Measurements from ENCODE around the gene HIP1R. TPM values are rescaled to one million over a fixed set of nuclear protein-coding genes. Genes with fewer than 3 reads are reported as not detected.
A peak's percentile ranks its signal among the peaks of the same experiment; 100 is the strongest.
"Not testable (repeated sequence)": the region's sequence is repeated elsewhere in the genome, so short reads cannot be mapped to it uniquely, and the experiment has no call there.

Gene HIP1R
- total RNA-seq, 1 donor from 2014 or later, result 26.4 TPM

DNA sequence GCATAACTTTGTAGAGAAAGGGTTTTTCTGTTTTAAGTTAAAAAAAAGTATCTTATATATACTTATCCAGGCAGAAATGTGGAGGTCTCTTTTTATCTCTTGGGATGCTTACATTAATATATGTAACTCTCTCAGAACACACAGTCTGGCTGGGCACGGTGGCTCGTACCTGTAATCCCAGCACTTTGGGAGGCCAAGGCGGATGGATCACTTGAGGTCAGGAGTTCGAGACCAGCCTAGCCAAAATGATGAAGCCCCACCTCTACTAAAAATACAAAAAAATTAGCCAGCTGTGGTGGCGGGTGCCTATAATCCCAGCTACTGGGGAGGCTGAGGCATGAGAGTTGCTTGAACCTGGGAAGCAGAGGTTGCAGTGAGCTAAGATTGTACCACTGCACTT, 41.0 kb downstream of the HIP1R start:
- ATAC-seq, result not testable (repeated sequence)

DNA sequence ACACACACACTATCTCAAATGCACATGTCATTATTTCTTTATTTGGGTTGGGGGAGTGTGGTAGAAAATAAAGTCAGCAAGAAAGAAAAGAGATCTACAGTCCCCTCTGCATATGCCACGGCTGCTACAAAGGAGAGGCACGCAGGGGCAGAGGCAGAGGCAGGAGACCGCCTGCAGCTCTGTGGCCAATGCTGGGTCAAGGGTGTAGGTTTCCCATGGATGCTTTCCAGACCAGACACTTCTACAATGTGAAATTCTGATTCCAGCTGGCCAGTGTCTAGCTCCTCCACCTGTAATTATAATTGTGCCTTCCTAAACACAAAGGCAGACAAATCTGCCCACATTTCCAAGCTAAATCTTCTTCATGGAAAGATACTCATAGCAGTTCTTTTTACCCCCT, 41.5 kb downstream of the HIP1R start:
- ATAC-seq, result no peak

DNA sequence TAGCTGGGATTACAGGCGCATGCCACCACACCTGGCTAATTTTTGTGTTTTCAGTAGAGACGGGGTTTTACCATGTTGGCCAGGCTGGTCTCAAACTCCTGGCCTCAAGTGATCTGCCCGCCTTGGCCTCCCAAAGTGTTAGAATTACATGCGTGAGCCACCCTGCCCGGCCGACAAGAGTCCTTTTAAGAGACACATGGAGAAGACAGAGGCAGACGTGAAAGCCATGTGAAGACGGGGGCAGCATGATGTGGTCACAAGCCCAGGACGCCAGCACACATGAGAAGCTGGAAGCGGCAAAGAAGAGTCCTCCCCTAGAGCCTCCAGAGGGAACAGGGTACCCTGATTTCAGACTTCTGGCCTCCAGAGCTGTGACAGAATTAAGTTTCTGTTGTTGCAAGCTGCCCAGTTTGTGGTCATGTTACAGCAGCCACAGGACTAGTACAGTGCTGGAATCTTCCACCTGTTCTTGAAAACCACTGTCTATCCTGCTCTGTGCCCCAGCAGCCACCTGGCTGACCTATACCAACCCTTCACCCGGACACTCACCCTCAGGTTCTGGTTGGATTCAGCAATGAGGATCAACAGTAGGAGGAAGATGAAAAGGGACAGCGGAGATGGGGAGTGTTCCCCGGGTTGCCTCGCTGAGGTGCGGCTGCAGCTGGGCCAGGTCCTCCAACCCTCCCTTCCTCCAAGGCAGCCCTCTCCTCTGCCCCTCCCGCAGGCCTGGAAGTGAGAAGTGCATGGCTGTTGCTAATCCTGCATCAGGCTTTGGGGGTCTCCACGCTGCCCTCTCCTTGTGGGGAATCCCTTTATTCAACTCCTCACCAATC, 43.7 kb downstream of the HIP1R start:
- ATAC-seq, result peak; percentile 4

DNA sequence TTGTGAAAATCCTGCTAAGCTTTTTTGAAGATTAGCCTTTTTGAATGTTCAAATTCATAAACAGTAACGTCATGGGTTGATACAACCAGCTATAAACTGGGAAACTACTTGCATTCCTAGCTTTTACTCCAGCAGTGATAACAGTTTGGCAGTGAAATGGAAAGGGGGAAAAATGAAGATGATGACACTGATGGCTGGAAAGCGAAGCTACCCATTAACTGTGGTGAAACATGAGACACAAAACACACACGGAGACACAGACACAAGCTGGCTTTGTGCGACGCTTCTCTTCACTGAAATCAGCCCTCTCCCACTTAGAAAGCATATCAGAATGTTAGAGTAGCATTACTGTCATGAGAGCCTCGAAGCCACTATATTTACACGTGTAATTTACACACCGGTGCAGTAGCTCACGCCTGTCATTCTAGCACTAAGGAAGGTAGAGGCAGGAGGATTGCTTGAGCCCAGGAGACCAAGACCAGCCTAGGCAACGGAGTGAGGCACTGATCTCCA, 45.0 kb downstream of the HIP1R start:
- no peak for ATAC-seq

DNA sequence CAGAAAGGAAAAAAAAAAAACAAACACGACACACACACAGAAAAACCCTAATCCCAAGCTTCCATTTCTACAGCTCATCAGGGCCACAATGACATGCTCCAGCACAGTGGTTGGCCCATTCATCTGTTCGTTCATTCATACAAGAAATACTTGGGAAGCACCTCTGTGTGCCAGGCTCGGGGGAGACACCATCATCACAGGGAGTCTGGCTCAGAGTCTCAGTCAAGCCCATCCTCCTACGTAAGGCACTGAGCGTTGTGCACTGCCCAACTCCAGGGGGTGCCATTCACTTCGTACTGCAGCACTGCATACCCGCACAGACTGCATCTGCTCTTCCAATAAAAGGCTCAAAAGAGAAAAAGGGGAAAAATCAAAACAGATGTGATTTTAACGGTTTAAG, 45.4 kb downstream of the HIP1R start:
- ATAC-seq, result peak; percentile 51

DNA sequence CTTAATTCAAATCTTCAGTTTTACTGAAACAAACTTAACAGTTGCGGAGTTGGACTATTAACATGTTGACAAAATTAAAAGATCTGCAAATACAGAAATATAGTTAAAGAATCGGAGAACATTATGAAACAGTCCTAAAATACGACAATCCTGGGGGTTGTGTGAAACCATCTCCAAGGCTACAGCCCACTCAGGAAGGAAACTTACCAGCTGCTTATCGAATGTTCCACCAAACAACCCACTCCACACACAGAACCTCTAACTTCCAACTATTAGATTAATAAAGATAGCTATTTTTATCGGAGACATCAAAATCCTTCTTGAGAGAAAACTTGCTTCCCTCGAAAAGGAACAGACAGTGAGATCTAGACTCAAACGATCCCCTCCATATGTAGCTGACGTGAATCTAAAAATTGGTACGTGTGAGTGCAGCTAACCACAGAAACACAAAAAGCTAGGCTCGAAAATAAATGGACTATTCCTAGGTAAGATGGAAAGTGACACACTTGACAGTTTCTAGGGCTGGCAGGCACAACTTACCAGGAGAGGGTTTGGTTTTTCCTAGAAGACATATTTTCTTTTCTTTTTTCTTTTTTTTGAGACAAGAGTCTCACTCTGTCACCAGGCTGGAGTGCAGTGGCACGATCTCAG, 47.8 kb downstream of the HIP1R start:
- no peak for ATAC-seq

DNA sequence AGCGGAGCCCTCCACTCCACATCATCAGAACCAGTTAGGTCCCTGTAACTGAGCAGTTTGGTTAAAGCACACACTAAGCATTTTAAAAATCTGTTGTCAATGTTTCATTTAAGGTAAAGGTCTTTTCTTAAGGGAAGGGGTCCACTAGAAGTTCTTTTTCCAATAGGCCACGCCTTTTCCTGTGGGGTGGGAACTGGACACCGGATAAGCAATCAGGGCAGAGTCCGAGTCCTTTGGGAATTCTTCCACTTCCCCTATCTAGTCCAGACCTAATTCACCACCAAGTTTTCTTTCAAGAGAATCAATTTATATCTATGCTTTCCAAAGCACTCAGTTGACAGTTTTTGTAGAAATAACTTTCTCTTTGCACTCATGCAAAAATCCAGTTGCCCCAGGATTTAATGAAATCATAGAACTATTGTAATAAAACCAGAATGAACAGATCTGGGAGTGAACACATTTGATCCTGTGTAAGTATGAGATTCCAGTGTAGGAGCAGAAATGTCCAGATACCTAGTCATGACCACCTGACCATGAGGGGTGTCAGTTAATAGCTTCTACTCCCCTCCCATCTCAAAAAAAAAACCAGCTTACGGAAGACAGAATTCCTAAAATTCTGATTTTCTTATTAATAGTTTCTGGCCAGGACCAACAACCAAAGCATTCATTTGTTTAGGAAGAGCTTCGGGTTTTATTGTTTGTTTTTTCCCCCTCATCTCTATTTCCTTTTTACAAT, 49.0 kb downstream of the HIP1R start:
- ATAC-seq, result no peak

DNA sequence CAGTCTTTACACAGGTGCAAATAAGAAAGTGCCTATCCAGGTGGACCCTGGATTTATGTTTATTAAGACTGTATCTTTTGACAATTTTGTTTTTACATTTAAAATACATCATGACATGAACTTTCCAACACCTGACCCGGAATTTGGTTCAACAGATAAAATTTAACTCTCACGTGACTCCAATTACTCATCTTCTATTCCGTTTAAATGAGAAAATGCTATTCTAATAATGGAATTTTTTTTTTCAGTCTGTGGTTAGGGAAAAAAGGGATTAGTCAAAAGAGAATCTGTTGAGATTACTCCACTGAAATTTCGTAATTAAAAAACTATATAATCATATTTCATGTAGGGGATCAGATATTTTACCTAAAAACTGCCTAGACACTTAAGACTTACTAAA, 49.6 kb downstream of the HIP1R start:
- no peak for ATAC-seq

DNA sequence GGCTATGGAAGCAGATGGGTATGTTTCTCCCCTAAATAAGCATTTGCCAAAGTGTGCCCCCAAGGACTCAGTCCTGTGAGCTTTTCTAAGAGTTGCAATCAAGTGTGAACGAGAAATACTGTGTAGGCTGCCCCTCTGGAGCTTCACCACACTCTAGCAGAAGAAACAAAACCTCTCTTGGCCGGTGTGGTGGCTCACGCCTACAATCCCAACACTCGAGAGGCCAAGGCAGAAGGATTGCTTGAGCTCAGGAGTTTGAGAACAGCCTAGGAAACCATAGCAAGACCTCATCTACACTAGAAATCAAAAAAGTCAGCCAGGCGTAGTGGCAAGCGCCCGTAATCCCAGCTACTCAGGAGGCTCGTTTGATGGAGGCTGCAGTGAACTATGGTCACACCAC, 50.9 kb downstream of the HIP1R start:
- no peak for ATAC-seq

DNA sequence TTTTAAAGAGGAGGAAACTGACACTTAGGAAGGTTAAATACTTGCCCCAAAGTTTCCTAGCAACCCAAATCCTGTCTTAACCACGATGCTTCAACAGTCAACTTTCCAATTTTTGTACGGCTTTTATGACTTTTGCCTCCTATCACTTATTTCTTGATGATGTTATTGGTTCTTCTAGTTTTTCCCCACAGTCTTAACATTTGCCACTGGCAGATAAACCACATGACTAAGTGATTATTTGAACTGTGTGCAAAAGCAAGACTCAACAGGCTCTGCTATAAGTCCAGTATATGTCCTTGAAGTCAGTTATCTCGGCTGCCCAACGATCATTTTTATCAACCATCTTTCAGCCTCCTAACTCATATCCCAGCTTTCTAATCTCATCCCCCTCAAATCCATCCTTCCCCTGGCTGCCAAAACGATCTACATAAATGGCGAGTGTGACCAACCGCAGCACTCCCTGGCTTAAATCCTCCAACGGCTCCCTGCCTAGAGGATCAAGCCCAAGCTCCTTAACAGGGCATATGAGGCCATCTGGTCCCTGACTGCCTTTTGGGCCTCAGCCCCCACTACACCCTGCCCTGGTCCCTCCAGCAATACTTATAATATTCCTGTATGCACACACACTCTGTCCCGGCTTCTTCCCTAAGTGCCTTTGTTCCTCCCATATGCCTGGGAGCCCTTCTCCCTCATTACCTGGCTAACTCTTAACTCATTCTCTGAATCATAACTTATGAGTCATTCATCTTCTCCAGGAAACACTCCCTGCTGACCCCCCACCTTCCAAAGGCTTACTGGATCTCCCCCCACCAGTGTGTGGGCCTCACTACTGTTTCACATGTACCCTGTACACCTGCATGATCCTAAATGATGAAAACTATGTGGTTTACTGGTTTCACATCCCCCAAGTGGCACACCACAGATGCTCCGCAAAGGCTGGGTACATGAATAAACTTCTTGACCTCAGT, 51.9 kb downstream of the HIP1R start:
- peak; percentile 65 for ATAC-seq

DNA sequence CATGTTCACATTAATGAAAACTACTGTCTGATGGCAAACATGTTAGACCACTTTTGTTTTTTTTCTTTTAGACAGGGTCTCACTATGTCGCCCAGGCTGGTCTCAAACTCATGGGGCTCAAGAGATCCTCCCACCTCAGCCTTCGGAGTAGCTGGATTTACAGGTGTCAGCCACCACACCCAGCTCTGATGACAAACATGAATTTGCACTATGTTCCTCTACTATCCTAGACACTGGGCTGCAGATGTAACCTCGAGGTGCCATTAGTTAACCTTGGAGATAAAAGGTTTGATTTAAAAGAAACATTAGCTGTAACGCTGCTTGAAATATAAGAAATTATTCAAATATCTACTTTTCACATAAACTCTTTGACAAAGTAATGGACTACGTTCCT, 52.6 kb downstream of the HIP1R start:
- peak; percentile 41 for ATAC-seq

DNA sequence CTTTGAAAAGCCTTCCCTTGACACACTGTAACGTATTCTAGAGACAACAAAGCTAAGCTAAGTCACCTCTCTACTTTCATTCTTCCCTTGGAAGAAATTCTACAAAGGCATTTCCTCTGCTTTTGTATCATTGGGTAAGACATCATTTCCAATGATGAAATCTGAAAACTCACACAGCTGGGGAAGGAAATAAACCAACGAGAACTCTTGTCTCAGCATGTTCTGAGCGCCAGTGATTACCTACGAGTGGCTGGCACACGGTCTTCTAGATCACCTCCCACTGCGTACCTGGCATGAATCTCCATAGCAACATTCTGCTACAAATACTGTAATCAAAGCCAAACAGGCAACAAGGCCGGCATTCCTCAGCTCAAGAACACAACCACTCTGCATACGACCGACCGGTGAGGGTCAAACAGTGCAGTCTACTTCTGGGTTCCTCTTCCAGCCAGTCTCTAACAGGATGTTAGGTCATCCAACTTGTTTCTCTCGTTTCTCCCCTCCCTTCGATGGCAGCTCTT, 53.0 kb downstream of the HIP1R start:
- peak; percentile 78 for ATAC-seq

DNA sequence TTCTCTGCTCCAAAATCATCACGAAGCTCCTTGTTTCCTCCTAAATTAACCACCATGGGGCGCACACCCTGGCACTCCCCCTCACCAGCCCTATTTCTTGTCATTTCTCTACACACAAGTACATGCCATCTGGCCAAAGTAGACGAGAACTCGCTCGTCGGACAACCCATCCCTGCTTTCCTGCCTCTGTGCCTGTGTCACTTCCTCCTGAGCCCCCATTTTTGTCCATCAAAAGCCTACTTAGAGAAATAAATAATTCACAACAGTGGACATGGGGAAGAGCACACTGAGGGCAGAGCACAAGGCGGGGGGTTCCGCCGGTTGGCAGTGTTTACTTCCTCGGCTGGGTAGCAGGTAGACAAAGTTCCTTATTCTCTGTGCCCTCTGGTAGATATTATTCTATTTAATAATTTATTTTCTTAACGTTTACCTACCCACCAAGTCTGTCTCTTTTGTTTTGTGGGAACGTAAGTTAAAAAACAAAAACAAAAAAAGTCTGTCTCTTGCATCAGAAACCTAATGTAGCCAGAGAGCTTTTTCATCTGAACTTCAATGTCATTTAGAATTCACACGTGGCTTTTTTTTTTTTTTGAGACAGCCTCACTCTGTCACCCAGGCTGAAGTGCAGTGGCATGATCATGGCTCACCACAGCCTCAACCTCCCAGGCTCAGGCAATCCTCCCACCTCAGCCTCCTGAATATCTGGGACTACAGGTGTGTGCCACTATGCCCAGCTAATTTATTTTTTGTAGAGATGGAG, 54.7 kb downstream of the HIP1R start:
- no peak for ATAC-seq

DNA sequence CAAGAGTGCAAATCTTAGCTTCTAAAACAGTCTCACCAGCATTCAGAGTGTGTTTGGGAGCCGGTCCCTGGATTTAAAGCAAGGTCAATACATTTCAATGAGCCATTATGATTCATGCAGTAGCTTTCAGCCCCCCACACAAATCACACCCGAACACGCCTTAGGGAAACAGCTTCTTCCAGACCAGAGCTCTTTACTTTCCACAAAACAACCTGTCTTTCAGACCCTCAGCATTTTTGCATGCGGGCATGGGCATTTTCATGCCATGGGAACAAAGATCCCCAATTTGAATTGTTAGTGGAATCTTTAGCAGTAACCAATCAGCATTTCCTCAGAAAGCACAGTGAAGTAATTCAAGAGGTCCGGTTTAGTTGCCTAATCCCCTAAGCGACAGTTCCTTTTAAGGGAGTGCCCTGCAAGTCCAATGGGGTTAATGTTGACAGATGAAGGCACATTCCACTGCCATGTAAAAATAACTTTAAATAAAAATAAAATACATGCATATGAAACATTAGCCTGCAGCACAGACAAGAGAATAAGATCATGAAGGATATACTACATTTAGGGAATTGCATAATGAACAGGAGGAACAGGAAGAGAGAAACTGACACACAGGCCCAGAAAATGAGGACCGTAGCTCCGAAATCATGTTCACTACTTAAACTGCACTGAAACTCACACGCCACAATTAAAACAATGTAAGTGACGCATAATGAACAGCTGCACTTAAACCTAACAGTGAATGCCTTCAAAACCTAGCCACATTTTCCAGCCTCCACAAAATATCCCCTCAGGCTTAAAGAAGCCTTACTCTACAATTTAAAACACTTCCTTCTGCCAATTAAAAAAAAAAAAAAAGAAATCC, 56.6 kb downstream of the HIP1R start:
- ATAC-seq, result no peak

DNA sequence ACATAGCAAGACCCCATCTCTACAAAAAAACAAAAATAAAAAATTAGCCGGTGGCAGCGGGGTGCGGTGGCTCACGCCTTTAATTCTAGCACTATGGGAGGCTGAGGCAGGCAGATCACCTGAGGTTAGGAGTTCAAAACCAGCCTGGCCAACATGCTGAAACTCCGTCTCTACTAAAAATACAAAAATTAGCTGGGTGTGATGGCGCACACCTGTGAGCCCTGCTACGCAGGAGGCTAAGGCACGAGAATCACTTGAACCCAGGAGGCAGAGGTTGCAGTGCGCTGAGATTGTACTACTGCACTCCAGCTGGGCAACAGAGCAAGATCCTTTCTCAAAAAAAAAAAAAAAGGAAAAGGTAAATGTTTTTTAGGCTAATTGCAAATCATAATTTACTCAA, 57.5 kb downstream of the HIP1R start:
- ATAC-seq, result not testable (repeated sequence)

DNA sequence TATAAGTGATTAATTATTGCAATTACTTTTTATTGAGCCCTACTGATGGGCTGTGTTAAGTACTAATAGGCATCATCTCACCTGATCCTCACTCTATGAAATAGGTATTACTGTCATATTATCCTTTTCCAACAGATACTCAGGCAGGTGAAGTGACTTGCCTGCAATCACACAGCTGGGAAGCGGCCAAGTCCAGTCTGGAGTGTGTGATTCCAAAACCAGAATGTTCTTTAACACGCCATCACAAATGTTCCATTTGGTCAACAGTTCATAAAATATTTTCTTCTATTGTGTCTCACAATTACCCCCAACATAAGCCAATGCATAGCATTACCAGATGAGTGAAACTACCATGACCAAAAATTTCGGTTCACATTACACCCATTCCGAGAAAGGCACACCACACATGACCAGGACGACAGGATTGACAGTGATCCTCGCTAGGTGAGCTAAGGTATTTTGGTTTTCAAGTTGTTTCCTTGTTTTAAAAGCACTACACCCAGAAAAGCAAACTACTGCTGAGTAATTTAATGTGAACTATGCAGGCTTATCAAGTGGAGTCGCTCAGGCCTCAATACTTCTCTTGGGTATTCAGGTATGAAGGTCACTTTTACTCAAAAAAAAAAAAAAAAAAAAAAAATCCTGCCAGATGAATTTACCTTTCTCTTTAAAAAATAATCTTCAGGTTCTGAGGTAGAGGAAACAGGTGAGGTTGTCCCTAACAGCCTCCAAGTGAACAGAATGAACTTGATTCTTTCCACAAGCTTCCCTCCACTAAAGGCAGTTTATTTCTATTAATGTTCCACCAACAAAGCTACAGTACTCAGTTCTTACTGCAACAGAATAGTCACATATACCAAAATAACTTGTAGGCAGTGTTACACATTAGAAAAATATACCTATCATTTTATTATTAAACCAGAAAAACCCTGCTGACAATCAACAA, 58.2 kb downstream of the HIP1R start:
- peak; percentile 25 for ATAC-seq

DNA sequence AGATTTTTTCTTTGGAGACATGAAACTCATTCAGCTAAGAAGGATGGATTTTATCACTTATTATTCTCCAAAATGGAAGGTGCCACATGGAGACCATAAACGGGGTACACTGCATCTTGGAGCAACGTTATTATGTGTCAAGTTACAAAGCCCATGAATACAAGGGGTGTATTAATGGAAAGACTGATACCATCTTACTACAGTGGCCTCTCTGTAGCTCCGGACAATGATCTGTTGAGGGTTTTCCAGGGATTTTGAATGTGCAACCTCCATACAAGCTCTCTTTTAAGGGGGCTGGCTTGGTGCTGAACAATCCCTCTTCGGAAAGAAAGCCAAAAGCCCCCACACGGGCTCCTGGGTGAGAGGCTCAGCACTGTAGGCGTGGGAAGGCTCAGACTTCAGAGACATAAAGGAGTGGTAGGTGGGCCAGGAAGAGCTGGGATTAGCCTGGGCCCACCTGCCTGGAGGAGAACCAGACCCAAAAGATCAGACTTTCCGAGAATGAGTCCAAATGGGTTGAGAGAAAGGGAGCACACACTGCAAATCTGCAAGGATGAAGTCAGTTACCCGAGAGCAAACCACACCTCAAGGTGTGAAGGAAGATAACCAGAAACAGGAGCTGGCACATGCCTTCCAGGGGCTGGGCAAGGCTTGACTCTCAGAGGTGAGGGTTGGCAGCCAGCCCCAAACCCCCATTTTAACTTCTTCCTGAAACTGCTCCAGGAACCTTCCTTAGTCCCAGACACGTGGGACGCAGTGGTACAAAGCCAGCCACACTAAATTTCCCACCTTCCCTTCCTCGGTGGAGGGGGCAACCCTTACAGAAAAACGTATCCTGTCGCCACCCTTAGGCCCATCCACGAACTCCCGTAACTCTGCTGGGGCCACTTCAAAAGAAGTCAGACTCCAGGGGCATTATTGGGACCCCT, 59.2 kb downstream of the HIP1R start:
- ATAC-seq, result peak; percentile 62

DNA sequence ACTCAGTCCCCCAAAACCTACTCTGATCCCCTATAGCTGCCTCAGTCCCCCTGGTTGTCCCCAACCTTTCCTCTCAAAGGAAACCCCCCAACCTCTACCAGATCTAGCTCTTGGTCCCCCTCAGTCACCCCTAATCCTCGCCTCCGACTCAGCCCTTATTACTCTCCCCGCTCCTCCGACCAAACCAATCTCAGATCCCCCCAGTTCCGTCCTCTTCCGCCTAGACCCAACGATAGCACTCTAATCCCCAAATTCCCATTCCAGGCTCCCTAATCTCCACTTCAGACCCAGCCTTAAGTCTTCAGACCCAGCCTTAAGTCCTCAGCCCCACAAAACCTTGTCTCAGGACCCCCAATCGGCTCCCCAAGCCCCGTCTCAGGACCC, 60.1 kb downstream of the HIP1R start:
- no peak for ATAC-seq

All from esophagus mucosa (tissue), 1 donor.